ENCODE data around the gene EHMT2. TPM values are rescaled to one million over a fixed set of nuclear protein-coding genes. Genes with fewer than 3 reads are reported as not detected.

EHMT2 gene
- total and polyA plus RNA-seq, 2 of the 13 experiments (the other 11 are each of a cell fraction or from before 2014, with no cell fraction given) = 55.2 to 69.2 TPM

- TF ChIP-seq SP2 (CRISPR knock-in tag; IDR thresholded peaks at IDR 0.05) (no peak), CEBPB (IDR thresholded peaks at IDR 0.05; ENCODE audit: borderline replicate concordance, low read depth, low read length) (peak; percentile 95), ZNF629 (CRISPR knock-in tag; conservative IDR thresholded peaks at IDR 0.05) (0 out of 2 replicates have a peak, but pooled peaks have one; percentile 14), MXI1 (IDR thresholded peaks at IDR 0.05; ENCODE audit: borderline replicate concordance, low read depth, low read length) (0 out of 3 replicates have a peak, but pooled peaks have one; percentile 27), ZBTB8A (CRISPR knock-in tag; IDR thresholded peaks at IDR 0.05; ENCODE audit: borderline replicate concordance, low read depth) (no peak), ZNF441 (CRISPR knock-in tag; IDR thresholded peaks at IDR 0.05; ENCODE audit: borderline replicate concordance) (no peak), KLF12 (CRISPR knock-in tag; IDR thresholded peaks at IDR 0.05; ENCODE audit: borderline replicate concordance) (no peak), PAXIP1 (CRISPR knock-in tag; conservative IDR thresholded peaks at IDR 0.05) (peak; percentile 22; the same call in 1 of the 2 replicates), HNF4G (IDR thresholded peaks at IDR 0.05; ENCODE audit: borderline replicate concordance, low read depth, low read length) (peak; percentile 31; the same call in 1 of the 2 replicates), HNF4G (CRISPR knock-in tag; IDR thresholded peaks at IDR 0.05; ENCODE audit: borderline replicate concordance, low read depth) (no peak), ZSCAN31 (CRISPR knock-in tag; IDR thresholded peaks at IDR 0.05; ENCODE audit: low read depth) (0 out of 2 replicates have a peak, but pooled peaks have one; percentile 40), SAP130 (CRISPR knock-in tag; IDR thresholded peaks at IDR 0.05; ENCODE audit: low read depth) (peak; percentile 40; the same call in 1 of the 2 replicates), NCOA1 (CRISPR knock-in tag; IDR thresholded peaks at IDR 0.05) (no peak), HOXA5 (CRISPR knock-in tag; IDR thresholded peaks at IDR 0.05) (0 out of 2 replicates have a peak, but pooled peaks have one; percentile 28), XRCC5 (optimal IDR thresholded peaks at IDR 0.05; ENCODE audit: low read length) (peak; percentile 61), ZMYM4 (CRISPR knock-in tag; IDR thresholded peaks at IDR 0.05) (0 out of 2 replicates have a peak, but pooled peaks have one; percentile 16), ZNF260 (CRISPR knock-in tag; IDR thresholded peaks at IDR 0.05; ENCODE audit: borderline replicate concordance, low read depth) (no peak), SPEN (CRISPR knock-in tag; IDR thresholded peaks at IDR 0.05; ENCODE audit: low read depth) (no peak), ARID2 (CRISPR knock-in tag; IDR thresholded peaks at IDR 0.05; ENCODE audit: borderline replicate concordance) (no peak), PTBP1 (IDR thresholded peaks at IDR 0.05; ENCODE audit: low read depth, low read length, poor library complexity, severe bottlenecking) (peak; percentile 86), ZNF530 (CRISPR knock-in tag; IDR thresholded peaks at IDR 0.05; ENCODE audit: low read depth) (no peak), ZGPAT (CRISPR knock-in tag; IDR thresholded peaks at IDR 0.05) (peak; percentile 47), BRD4 (CRISPR knock-in tag; IDR thresholded peaks at IDR 0.05) (no peak), ZNF788 (CRISPR knock-in tag; IDR thresholded peaks at IDR 0.05; ENCODE audit: borderline replicate concordance) (peak; percentile 21; the same call in 1 of the 2 replicates), CEBPG (CRISPR knock-in tag; IDR thresholded peaks at IDR 0.05) (peak; percentile 90)
Observed at GRCh38 chr6:31907158-31907813, 9.8 kb upstream of the EHMT2 start (continued).

Data from HepG2 (cell line).